Measurements from ENCODE around the gene SPATA6L. TPM values are rescaled to one million over a fixed set of nuclear protein-coding genes. Genes with fewer than 3 reads are reported as not detected.

SPATA6L gene
- total and polyA plus RNA-seq, 2 of the 4 experiments (the other 2 are of a cell fraction), result 0.18 to 0.84 TPM

DNA sequence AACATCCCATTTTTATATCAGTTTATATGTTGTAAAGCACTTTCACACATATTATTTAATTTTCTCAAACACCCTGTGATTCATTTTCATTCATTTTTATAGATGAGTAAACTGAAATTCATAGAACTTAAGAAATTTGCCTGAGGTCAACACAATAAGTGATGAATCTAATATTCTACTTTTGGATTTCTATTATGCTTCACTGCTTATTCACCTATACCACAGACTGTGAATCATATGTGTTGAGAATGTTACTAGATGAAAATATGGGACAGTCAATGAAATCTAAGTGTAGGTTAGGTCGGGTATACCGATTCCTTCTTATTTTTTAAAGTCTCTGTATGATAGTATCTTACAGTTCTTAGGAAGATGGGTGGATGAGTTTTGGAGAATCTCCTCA, 37.8 kb upstream of the SPATA6L start:
- Histone ChIP-seq H3K9me3 (ENCODE audit: control insufficient read depth, insufficient read depth, low read length) (no peaks in the 10 kb centered on the region), H3K4me3 (ENCODE audit: insufficient read depth, low read depth, low read length) (no peak overlapping the region), H3K4ac (ENCODE audit: low read depth, low read length) (no peak overlapping the region), H2AFZ (replicated peaks; ENCODE audit: low read length, poor library complexity) (no peak overlapping the region), H4K20me1 (ENCODE audit: insufficient read depth, low read length) (0 out of 2 replicates have a peak, but pooled peaks cover 3% of the 10 kb centered on the region), H3K79me1 (ENCODE audit: low read depth in 1 of 2, low read length in 2 of 2) (peaks cover 0 to 2% of the 10 kb centered on the region in 2 experiments; a peak in 1 of 4 replicates), H3K14ac (replicated peaks; ENCODE audit: low read depth, low read length) (no peak overlapping the region), H3K9me1 (ENCODE audit: insufficient read depth, low read length) (no peaks in the 10 kb centered on the region), H2AK5ac (ENCODE audit: low read depth, low read length) (no peak overlapping the region), H2BK20ac (ENCODE audit: low read depth, low read length) (no peak overlapping the region), H3K27me3 (ENCODE audit: control insufficient read depth, insufficient read depth, low read length) (no peaks in the 10 kb centered on the region), H4K5ac (ENCODE audit: low read depth, low read length) (no peak overlapping the region), H2BK5ac (ENCODE audit: low read depth, low read length, poor library complexity, severe bottlenecking) (no peak overlapping the region), H3K56ac (ENCODE audit: extremely low read depth, insufficient read depth, low read length) (no peak overlapping the region), H3K4me1 (ENCODE audit: control insufficient read depth, insufficient read depth, low read length) (peaks cover 3% of the 10 kb centered on the region; the same call in 1 of the 2 replicates), H2BK15ac (ENCODE audit: low read depth, low read length) (no peak overlapping the region), H3K36me3 (ENCODE audit: control insufficient read depth, insufficient read depth, low read length) (peaks cover 6% of the 10 kb centered on the region), H3K4me2 (ENCODE audit: low read depth, low read length) (no peak overlapping the region), H2AK9ac (replicated peaks; ENCODE audit: low read depth, low read length, poor library complexity) (no peak overlapping the region), H4K91ac (ENCODE audit: insufficient read depth, low read depth, low read length) (no peak overlapping the region), H4K8ac (ENCODE audit: low read depth in 2 of 2, low read length in 2 of 2) (no peak overlapping the region), H3K27ac (ENCODE audit: insufficient read depth, low read length) (no peak overlapping the region), H3K23ac (ENCODE audit: low read depth, low read length) (no peak overlapping the region), H3K18ac (ENCODE audit: low read depth, low read length) (no peak overlapping the region), H2BK120ac (ENCODE audit: low read depth, low read length) (no peak overlapping the region), H3K9ac (ENCODE audit: low read depth, low read length) (no peak overlapping the region)
- ChIA-PET POLR2A (ENCODE audit: unreplicated experiment) (no interaction called here), CTCF (no interaction called here)
- WGBS, 2 experiments (ENCODE audit: extremely low coverage in 2 of 2, insufficient read length in 1 of 2), result no CpG with 5 or more reads among the region's 2 CpGs
- ATAC-seq (ENCODE audit: low read depth) (no peak), DNase-seq (peak; percentile 13)
- no TSS peak for BruUV-seq (replicated peaks)
- in situ Hi-C loops (cut with MboI; ENCODE audit: low sequenced_read_pairs), result no loop called here
- intact Hi-C loops (cut with micrococcal nuclease), result no loop called here
- dilution Hi-C loops (cut with HindIII; ENCODE audit: low sequenced_read_pairs, unreplicated experiment), result no loop called here
- TF ChIP-seq, protein P1, sequence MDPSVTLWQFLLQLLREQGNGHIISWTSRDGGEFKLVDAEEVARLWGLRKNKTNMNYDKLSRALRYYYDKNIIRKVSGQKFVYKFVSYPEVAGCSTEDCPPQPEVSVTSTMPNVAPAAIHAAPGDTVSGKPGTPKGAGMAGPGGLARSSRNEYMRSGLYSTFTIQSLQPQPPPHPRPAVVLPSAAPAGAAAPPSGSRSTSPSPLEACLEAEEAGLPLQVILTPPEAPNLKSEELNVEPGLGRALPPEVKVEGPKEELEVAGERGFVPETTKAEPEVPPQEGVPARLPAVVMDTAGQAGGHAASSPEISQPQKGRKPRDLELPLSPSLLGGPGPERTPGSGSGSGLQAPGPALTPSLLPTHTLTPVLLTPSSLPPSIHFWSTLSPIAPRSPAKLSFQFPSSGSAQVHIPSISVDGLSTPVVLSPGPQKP (IDR thresholded peaks at IDR 0.05; ENCODE audit: borderline replicate concordance, low read depth, low read length), result no peak
- TF ChIP-seq SMC3 (IDR thresholded peaks at IDR 0.05; ENCODE audit: low read depth, low read length), result no peak
- TF ChIP-seq RFX5 (IDR thresholded peaks at IDR 0.05; ENCODE audit: low read depth, low read length), result no peak
- TF ChIP-seq, protein P2, sequence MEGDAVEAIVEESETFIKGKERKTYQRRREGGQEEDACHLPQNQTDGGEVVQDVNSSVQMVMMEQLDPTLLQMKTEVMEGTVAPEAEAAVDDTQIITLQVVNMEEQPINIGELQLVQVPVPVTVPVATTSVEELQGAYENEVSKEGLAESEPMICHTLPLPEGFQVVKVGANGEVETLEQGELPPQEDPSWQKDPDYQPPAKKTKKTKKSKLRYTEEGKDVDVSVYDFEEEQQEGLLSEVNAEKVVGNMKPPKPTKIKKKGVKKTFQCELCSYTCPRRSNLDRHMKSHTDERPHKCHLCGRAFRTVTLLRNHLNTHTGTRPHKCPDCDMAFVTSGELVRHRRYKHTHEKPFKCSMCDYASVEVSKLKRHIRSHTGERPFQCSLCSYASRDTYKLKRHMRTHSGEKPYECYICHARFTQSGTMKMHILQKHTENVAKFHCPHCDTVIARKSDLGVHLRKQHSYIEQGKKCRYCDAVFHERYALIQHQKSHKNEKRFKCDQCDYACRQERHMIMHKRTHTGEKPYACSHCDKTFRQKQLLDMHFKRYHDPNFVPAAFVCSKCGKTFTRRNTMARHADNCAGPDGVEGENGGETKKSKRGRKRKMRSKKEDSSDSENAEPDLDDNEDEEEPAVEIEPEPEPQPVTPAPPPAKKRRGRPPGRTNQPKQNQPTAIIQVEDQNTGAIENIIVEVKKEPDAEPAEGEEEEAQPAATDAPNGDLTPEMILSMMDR (conservative IDR thresholded peaks at IDR 0.05; ENCODE audit: low read depth, low read length), result no peak
- TF ChIP-seq, protein P3, sequence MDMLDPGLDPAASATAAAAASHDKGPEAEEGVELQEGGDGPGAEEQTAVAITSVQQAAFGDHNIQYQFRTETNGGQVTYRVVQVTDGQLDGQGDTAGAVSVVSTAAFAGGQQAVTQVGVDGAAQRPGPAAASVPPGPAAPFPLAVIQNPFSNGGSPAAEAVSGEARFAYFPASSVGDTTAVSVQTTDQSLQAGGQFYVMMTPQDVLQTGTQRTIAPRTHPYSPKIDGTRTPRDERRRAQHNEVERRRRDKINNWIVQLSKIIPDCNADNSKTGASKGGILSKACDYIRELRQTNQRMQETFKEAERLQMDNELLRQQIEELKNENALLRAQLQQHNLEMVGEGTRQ (IDR thresholded peaks at IDR 0.05; ENCODE audit: low read depth, low read length), result no peak
- TF ChIP-seq RCOR1 (IDR thresholded peaks at IDR 0.05; ENCODE audit: insufficient replicate concordance, low read length), result no peak
- TF ChIP-seq MAFK (IDR thresholded peaks at IDR 0.05; ENCODE audit: low read depth, low read length), result no peak
- TF ChIP-seq FOS (IDR thresholded peaks at IDR 0.05; ENCODE audit: low read depth, low read length), result no peak
